T-helper 1 cell treated with Interleukin-12 subunit alpha and Interleukin-12 subunit beta and Interleukin-4 antibody, amounts not matched to agents 30 ng/mL and 1 ng/mL, for 36 hours (primary cell): ENCODE results near the gene ADI1. TPM values are rescaled to one million over a fixed set of nuclear protein-coding genes. Genes with fewer than 3 reads are reported as not detected.
"Not testable (repeated sequence)": the region's sequence is repeated elsewhere in the genome, so short reads cannot be mapped to it uniquely, and the experiment has no call there.

Experiments used
- intact Hi-C: fragments of 100-400 bp; cut with micrococcal nuclease; formaldehyde crosslinking; loops from one replicate; pipeline ENCODE4 v1.15.1; 2024
- total RNA-seq: library from RNA; stranded (reverse); gene quantifications from 2 replicates; pipeline ENCODE4 v1.2.3, GENCODE V29; 2022

Gene ADI1
- total RNA-seq, 1 donor from 2014 or later, result 35.7 TPM

- intact Hi-C loops, result loop anchor here (10.0 kb wide), 1 partner anchor 621 kb away; no protein-coding TSS in a partner anchor
Observed at GRCh38 chr2:3465328-3465727, 54.0 kb downstream of the ADI1 start.

DNA sequence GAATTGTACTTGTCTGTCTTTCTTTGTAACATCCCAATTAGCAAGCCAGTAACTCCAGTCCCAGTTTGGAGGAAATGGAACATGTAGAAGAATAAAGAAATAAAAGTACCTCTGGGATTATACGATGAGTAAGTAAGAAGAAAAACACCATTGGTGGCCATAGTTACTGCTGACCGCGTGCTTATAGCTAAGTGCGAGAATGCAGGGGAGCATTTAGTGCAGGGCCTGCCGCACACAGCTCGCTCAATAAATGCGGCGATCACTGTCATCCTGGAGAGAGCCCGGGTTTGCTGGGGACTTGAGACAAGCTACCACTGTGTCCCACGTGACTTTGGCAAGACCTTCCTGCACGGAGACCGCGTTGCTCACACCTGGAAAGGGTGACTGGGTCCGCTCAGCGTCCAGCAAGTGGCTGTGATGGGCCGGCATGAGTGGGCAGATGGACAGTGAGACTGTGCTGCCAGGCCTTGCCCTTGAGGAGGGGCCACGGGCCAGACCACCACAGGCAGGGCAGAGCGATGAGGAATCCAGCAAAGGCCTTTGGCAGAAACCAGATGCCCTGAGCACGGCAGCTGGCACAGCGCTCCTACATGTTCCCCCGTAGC lies 54.8 kb downstream of the ADI1 start:
- intact Hi-C loops, result loop anchor here (10.0 kb wide), 1 partner anchor 620 kb away; no protein-coding TSS in a partner anchor

GRCh38 chr2:3463944-3464343 lies 55.4 kb downstream of the ADI1 start:
- intact Hi-C loops, result loop anchor here (2.0 to 10.0 kb wide), 3 partner anchors 55 to 619 kb away; partner anchors contain the start of genes ADI1 and TRAPPC12

GRCh38 chr2:3463186-3463835 lies 56.0 kb downstream of the ADI1 start:
- intact Hi-C loops, result loop anchor here (2.0 to 10.0 kb wide), 3 partner anchors 55 to 619 kb away; partner anchors contain the start of genes ADI1 and TRAPPC12

GRCh38 chr2:3462493-3463104 lies 56.7 kb downstream of the ADI1 start:
- intact Hi-C loops, result loop anchor here (1.0 to 10.0 kb wide), 5 partner anchors 38 to 618 kb away; partner anchors contain the start of genes ADI1 and TRAPPC12

DNA sequence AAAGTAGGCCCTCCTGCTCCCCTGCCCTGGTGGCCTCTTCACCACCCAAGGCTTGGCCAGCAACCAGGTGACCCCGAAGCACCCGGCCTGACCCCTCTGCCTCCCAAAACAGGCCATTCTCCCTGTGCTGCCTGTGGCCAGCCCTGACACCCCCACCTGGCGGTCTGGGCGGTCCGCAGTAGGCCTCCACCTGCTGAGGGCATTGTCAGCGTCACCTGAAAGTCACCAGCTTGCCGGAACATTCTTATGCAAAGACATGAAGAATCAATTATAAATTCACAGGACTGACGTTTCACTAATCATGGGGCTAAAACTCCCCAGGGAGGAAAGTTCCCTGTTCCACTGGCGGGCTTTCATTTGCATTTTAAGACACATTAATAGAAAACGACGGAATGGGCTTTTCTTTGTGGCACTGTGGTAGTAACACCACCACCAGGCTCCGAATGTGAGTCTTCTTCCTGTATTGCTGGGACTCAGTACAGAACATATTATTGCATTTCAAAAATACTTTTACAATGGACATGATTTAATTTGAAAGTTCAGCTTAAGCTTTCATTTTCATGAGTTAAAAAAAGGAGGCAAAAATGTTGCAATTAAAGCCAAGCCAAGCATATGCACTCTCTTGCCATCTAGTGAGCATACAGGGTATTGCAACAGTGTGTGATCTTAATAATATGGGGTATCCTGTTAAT lies 57.4 kb downstream of the ADI1 start:
- intact Hi-C loops, result loop anchor here (1.0 to 10.0 kb wide), 5 partner anchors 38 to 617 kb away; partner anchors contain the start of genes ADI1 and TRAPPC12

DNA sequence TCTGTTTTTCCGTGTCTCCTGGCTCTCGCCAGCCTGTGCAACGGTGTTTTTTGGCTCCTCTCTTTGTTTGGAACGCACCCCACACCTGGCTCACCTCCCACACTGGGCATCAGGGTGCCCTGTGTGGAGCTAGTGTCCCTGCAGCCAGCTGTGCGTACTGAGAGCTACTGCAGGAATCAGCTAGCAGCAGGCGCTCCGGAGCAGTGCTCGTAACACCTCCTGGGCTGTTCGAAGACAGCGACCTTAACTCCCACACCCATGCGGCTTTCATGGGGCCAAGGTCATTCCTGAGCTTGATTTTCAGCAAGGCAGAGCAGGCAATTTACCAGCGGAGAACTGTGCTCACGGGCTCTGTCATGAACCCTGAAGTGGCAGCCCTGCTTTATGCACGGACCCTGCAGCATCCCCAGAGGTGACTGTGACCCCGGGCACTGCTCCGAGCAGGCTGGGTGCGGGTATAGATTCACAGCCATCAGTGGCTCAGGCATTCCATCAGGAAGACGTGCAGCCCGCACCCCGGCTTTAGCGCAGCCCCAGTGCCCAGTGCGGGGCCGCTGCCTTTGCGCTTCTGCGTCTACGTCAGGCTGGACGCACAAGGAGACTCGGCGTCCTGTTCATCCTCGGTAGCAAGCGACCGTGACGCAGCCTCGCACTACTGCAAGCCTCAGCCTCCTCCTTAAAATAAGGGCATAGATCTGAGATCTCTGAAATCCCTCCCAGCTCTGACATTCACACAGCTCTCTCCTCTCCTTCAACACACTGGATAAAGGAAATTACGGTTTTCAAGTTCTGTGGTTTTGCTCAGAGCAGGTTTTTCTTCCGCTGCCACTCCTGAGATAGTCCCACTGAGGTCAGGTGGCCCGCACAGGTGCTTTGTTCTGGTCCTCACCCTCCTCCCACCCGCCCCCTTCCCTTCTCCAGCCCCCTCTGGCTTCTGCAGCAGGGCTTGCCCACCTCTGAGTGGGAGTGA lies 58.2 kb downstream of the ADI1 start:
- intact Hi-C loops, result loop anchor here (10.0 kb wide), 1 partner anchor 616 kb away; no protein-coding TSS in a partner anchor

- intact Hi-C loops, result loop anchor here (10.0 kb wide), 1 partner anchor 615 kb away; no protein-coding TSS in a partner anchor
Observed at GRCh38 chr2:3460156-3460555, 59.2 kb downstream of the ADI1 start.

DNA sequence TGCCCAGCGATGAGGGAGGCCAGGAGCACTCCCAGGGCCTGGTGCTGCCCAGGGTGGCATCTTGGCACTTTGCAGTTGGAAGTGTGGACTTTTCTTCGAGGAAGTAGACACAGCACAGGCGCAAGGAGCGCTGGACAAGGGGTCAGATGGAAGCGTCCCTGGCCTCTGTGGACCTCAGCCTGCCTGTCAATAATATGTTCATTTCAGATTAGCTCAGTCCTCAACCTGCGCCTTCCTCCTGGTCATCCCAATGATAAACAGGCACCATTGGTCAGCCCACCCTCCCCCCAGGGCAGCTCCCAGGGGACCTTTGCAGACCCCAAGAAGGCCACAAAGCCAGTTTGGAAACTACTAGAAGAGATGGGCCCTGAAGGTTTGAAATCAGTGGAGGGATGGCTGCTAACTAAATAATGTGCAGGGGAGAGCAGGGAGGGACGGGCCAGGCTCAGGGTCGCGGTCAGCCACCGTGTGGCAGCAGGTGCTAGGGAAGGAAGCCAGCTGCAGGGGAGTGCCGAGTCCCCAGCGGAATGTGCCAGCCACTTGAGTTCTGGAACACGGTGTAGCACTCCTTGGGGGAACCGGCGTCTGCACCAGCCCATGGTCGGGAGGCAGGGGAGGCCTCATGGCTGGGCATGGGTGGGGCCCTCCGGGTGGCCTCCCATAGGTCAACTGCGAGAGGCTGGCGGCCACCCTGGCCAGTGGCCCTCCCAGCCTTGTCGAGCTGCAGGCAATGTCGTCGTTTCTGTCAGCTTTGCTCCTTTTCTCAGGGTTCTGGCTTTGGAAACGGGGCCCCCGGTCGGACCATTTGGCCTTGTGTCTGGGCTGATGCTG lies 59.9 kb downstream of the ADI1 start:
- intact Hi-C loops, result loop anchor here (10.0 kb wide), 1 partner anchor 615 kb away; no protein-coding TSS in a partner anchor

DNA sequence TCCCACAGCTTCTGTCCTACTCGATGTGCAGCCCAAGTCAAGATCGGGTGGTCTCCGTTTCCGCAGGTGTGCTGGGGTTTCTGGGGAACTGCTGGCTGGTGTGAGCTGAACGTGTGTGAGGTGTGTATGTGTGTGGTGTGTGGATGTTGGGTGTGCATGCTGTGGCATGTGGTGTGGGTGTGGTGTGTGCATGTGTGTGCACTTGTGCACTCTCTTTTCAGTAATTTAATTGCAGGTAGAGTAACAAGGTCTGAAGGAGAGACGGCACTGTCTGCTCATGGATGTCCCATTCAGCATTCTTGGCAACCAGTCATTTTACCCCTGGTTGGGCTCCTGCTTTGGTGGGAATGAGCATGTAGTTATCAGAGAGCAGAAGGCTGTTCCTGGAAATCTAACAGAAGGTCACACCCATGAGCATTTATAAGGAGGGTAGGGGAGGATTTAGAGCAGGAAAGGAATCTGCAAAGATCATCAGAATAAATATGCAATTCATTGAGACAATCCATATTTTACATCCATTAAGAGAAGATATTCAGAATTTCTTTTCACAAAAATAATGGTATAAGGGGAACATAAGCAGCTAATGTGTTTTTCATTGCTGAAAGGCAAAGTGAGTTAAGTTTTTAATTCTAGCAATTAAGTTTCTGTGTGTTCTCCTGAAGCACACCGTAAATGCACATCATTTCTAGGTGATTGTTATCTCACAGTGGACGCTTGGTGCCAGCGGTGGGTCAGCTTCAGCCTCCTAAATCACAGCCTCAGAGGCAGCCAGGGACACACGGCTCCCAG lies 60.7 kb downstream of the ADI1 start:
- intact Hi-C loops, result no loop called here

DNA sequence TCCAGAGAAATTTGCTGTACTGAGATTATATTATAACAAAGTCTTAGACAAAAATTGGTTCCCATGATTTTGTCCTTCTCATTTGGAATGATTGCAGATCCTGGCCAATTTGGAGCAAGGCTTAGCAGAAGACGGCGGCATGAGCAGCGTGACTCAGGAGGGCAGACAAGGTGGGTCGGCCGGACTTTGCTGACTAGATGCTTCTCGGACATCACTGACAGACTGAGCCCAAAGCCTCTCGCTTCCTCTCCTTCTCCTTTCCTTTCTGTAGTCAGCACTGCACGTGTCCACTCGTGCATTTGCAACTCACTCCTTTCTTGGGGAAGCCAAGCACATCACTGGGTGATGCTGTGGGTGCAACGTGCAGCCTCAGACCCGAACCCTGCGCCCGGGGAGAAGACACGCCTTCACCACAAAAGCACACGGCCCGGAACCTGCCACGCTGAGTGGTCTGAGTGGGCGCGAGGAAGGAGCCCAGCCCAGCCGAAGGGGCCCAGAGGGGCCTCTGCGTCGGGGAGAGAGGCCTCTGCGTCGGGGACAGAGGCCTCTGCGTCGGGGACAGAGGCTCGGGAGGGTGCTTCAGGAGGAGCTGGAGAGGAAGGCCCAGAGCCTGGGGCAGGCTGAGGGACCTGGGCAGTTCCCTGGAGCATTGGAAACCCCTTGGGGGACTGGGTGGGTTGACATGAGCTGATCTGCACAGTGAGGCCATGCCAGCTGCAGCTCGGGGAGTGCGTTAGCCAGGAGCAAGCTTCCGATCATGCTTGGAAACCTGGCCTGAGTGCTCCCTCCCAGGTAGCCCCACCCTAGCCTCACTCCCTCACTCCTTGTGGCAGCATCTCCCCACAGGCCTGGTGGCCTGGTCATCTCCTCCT lies 61.6 kb downstream of the ADI1 start:
- intact Hi-C loops, result no loop called here

DNA sequence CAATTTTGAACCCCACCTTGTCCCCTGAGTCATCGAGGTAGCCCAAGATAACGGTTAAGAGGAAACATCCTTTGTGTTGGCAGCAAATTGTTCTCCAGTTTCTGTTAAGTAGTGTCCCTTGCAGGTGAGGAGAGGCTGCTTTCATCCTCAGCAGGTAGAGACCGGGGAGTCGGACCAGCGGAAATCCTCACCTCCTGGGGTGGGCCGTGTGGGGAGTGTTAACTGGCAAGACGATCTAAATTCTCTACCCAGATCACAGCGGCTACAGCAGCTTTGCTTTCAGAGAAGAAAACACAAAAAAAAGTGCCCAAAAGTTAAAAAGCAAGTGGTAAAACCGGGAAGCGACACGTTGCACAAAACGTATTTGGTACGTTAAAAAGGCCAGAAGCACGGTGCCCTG lies 63.2 kb downstream of the ADI1 start:
- intact Hi-C loops, result no loop called here

- intact Hi-C loops, result no loop called here
Observed at GRCh38 chr2:3454802-3455201, 64.5 kb downstream of the ADI1 start.

DNA sequence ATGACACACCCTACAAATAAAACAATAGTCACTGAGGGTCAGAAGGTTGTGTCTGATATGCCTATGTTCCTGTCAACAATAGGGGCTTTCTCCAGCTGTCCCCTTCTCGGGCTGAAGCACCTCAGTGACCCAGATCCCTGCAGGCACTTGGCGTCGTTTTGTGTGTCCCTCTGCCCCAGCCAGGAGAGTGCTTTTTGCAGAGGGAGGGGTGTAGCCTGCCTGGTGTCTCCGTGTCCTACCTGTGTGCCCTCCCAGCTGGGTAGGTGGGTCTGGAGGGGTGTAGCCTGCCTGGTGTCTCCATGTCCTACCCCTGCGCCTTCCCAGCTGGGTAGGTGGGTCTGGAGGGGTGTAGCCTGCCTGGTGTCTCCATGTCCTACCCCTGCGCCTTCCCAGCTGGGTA lies 65.3 kb downstream of the ADI1 start:
- intact Hi-C loops, result not testable (repeated sequence)

- intact Hi-C loops, result no loop called here
Observed at GRCh38 chr2:3453190-3453999, 65.9 kb downstream of the ADI1 start.

GRCh38 chr2:3451926-3452671 lies 67.2 kb downstream of the ADI1 start:
- intact Hi-C loops, result no loop called here
